NCI-H1092 (cell line): ENCODE data around the gene ABCB8.
A peak's percentile ranks its signal among the peaks of the same experiment; 100 is the strongest.

Experiments
- DNase-seq: peaks from one replicate; lab custom pipeline; 2025; lab: John Stamatoyannopoulos, UW

ABCB8 gene

DNA sequence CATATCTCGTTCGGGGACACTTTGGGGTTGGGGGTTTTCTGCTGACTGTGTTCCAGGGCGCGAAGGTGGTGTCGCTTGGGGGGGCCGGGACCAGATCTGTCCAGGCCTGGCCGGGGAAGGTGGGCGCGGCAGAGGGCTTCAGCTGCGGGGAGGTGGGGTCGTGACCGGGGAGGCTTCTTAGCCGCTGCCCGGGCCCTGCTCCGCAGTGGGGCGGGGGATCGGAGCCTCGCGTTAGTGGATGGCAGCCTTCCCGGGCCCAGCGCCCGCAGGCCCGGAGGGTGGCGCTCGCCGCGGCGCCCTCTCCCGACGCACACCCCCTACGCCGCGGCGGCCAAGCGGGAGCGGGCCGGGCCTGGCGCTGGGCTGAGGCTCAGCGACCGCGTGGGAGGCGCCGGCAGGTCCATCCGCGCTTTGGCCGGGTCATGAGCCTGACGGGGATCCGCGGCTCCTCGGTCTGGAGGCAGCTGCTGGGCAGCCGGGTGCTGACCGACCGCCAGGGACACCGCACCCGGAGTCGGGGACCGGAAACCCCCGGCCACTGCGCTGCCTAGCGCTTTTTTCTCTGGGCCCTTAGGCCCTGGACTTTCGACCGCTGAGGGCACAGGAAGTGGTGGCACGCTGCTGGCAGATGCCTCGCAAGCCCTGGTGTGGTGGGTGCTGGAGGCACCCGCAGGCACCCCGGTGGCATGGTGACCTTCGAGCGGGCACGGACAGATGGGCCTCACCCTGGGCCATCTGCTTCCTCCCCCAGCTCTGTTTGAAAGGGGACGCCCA, 59.2 kb downstream of the ABCB8 start:
- peak; percentile 39 for DNase-seq

DNA sequence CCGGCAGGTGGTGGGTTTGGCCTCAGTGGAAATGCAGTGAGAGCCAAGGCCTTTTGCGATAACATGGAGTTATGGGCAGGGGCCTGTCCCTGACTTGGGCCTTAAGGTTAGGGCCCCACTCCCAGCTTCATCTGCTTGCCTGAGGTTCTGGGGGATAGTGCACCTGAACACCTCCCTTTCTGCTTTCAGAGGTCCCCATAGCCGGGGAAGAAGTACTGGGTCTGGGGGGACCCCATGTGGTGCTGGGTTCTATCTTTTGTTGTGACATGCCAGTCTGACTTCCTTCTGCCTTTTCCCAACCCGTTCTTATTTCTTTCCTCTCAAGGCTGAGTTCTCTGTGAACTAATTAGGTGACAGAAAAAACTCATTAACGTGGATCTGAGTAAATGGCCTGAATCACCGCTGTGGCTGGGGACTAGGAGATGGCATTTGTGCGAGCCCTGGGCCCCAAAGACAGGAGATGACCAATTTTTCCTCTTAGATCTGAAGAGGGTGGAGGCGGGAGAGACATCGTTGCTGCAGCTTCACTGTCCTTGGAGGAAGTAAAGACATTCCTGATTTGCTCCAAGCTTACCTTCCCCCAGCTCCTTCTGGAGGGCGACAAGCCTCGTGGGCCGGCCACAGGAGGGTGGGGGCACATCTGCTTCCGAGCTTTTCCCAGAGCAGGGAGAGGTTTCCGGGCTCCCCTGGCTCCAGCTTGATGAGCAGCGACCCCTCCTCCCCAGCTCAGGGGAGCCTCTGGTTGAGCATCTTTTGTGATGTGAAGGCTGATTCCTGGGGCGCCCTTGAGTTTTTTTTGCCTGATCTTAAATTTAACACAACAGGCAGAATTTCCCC, 60.0 kb downstream of the ABCB8 start:
- no peak for DNase-seq

DNA sequence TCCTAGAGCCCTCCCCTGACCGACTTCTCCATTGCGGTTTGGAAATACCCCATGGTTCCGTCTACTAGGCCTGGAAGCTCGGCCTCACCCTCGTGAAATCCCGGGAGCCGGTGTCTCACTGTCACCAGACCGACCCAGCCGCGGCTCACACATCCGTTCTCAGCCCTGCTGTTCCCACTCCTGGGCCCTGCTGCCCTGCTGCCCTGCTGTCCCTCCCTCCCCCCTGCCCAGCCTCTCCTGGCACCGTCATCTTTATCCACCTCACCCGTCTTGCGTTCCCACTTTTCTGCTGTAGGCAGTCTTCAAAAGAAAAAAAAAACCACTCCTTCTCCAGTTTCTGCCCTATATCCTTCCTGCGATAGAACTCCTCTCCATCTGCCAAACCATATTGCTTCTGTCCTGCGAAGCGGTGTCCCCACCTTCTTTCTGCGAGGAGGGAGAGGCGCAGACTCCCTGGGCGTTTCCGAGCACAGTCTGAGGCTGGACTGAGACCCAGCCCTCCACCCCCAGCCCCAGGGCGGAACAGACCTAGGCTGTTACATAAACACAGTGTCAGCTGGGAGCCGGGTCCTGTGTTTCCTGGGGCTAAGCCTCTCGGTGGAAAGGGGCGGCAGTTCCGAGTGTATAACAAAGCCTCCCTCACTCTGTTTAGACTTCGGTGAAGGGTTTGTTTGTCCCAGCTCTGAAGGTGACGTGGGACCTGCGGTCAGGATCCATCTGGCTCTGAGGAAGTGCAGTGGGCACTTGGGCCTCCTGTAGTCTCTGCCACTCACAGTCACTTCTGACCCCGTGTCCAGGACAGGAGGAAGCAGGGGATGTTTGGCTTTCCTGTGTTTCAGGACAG, 60.8 kb downstream of the ABCB8 start:
- DNase-seq: no peak

DNA sequence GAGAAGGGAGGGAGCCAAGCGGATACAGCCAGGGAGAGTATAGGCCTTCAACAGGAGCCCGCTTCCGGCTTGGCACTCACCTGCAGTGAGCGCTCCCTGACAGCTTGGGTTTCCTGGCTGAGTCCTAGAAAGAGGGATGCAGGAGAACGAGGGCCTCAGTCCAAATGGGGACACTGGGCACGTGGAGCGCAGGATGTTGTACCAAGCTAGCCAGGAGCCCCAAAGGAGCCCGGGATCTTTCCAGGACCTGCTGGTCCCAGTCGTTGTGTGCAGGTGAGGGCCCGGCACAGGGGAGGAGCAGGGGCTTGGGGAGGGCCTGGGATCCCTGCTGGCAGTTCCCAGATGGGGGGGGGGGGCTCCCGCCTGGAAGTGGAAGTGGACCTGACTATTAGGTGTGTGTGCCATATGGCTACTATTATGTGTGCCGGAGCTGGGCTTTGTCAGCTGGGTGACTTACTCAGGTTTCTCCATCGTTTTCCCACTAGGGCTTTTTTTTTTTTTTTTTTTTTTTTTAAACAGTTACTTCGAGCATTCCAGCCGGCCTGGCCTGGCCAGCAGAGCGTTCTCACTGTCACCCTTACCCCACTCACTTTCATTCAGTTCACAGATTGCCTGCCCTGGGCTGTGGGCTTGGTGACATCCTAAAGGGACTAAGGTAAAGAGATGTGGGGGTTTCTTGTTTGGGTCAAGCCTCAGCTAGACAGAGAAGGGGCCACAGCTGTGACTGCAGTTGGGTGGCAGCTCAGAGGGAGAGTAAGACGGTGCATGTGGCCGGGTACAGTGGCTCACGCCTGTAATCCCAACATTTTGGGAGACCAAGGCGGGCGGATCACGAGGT, 61.9 kb downstream of the ABCB8 start:
- DNase-seq: no peak

DNA sequence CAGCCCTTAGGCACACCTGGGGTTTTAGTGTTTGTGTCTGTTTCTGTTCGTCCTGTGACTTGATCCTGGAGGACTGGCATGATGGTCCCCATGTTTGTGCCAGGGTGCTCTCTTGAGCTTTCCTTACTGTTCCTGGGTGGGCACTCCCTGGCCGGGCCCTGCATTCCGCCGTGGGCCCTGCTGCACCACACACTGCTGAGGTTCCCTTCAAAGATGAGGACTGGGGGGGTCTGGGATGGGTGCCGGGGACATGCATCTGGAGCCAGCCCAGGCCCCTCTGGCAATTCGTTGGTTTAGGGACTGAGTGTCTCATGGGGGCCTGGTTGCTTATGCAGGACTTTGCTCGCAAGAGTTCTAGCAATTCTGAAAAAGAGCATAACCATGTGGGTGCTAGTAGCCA, 62.8 kb downstream of the ABCB8 start:
- no peak for DNase-seq

DNA sequence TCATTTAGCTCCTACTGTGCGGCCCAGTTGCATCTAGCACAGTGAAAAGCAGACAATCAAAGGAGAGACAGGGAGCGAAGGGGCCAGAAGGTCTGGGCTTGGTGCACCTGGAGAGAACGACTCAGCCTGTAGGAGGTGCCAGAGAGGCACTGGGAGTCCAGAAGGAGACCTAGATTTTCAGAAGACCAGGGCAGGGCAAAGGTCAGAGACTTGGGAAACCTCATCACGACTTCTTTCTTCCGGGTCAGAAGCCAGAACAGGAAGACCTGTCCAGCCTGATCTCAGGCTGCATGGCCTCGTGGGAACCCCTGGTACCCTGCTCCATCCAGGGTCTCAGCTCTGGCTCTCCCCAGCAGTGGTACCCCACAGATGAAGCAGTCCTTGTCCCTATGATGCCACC, 63.2 kb downstream of the ABCB8 start:
- DNase-seq: no peak

DNA sequence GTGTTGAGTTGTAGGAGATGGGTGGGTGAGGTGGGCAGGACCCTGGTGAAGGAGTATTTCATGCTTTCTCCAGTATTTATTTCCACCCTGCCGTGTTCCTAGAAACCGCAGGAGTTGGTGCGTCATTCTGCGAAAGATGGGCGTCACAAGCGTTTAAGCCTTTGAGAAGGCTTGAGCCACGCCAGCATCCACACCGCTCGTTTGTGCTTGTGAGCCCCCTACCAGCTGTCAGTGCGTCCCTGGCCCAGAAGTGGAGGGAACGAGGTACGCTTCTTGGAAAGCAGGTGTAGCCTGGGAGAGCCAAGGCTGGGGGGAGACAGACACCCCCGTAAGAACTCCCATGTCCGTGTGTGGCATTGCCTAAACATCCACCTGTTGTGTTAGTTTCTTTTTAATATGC, 63.7 kb downstream of the ABCB8 start:
- DNase-seq: no peak

DNA sequence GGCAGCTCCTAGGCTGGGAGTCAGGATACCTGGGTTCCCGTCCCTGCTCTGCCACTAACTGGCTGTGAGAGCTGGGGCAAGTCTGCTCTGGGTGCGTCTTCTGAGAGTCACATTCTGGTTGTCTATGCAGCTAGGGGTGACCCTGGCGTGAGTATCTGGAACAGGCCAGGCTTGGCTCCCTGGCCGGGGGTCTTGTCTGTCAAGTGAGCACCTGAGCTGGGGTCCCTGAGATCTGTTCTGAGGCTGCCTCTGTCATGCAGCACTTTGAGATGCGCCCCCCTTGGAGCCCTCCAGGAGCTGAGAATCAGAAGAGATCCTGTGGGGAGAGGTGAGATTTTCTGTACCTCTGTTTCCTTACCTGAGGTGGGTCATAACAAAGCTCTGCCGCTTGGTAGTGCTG, 65.5 kb downstream of the ABCB8 start:
- DNase-seq: no peak

DNA sequence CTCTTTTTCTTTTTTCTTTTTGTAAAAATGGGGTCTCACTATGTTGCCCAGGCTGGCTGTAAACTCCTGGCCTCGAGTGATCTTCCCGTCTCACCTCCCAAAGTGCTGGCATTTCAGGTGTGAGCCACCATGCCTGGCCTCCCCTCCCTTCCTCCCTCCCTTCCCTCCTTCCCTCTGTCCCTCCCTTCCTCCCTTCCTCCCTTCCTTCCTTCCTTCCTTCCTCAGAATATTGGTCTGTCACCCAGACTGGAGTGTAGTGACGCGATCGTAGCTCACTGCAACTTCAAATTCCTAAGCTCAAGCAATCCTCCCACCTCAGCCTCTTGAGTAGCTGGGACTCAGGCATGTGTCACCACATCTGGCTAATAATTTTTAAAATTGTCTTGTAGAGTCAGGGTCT, 66.4 kb downstream of the ABCB8 start:
- no peak for DNase-seq

DNA sequence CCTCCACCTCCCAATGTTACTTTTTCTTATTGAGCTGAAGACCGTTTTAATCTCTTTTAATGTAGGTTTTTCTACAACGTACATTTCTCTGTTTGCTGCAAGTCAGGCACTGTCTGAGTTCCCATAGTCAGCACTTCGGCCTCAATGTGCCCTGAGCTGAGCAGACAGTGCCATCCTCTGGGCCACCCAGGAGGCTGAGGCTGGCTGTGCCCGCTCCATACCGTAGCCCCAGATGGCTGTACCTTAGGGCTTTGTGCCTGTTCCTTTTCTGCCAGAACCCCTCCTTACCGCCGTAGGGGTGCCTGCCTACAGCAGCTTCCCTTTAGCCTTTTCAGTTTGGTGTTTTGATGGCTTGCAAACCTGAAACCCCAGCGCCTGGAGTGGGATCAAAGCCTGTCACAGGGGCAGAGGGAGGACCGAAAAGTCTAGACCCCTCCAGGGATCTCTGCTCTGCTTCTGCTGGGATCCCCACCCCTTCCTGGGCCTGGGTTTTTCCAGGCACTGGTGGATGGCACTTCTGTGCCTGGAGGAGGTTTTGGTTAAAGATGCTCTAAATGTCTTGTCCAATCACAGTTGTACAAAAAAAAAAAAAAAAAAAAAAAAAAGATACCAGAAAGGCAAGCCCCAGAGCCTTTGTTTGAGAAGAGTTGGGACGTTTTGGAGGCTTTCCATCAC, 67.0 kb downstream of the ABCB8 start:
- DNase-seq: no peak

DNA sequence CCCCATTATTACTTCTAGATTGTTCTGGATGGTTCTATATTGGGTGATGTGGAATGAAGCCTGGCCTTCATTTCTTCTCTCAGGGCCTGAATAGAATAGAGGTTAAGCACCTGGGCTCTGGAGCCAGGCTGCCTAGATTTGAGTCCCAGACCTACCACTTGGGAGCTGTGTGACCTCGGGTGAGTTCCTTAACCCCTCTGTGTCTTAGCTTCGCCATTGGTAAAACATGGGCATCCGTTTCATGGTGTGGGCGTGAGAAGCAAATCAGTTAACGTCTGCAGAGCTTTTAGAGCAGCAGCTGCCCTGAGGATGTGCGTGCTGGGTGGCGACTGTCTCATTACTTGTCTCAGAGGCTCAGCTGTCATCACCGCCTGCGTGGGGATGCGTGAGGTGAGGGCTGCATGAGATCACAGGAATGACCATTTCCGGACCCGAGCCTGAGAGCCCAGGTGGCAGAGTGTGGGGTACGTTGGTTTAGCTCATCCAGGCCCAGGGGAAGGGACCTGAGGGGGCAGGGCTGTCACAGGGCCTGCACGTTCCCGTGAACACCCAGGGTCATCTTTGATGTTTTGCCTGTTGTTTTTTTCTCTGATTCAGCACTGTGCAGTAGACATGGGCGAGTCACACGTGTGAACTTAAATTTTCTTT, 67.7 kb downstream of the ABCB8 start:
- no peak for DNase-seq
